Measurements from ENCODE around the gene NODAL. TPM values are rescaled to one million over a fixed set of nuclear protein-coding genes. Genes with fewer than 3 reads are reported as not detected.

NODAL gene
- total and polyA plus RNA-seq, 12 donors, result 0.04 to 0.29 TPM; not detected in 10

DNA sequence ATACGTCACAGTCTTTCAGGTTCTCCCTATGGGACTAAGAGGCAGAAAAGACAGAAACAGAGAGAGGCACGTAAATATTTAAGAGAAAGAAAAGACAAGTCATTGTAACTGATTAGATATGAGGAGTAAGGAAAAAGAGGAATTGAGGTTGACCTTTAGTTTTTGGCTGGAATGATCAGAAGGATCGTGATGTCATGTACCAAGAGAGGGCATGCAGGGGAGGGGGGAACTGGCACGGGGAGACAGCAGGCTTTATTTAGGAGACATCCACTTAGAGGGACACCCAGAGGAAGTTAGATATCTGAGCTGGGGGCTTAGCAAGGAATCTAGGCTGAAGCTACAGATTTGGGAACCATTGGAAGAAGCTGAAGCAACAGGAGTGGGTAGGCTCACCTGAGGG, 49.8 kb downstream of the NODAL start:
- intact Hi-C loops (cut with DNase I), result no loop called here
- Histone ChIP-seq H3K27me3 (no peaks in the 10 kb centered on the region), H3K4me3 (no peak overlapping the region), H3K27ac (no peak overlapping the region), H3K4me1 (peaks cover 0 to 12% (median 6%) of the 10 kb centered on the region in 9 donors), H3K36me3 (no peaks in the 10 kb centered on the region), H3K9me3 (no peaks in the 10 kb centered on the region)
- WGBS, 2 donors, result 16 to 22% methylated on average over 4 of the region's 4 CpGs
- DNase-seq (no peak), ATAC-seq (peak in 4 of 8 donors; percentile 41 to 60 (median 54))
- TF ChIP-seq, protein P1, sequence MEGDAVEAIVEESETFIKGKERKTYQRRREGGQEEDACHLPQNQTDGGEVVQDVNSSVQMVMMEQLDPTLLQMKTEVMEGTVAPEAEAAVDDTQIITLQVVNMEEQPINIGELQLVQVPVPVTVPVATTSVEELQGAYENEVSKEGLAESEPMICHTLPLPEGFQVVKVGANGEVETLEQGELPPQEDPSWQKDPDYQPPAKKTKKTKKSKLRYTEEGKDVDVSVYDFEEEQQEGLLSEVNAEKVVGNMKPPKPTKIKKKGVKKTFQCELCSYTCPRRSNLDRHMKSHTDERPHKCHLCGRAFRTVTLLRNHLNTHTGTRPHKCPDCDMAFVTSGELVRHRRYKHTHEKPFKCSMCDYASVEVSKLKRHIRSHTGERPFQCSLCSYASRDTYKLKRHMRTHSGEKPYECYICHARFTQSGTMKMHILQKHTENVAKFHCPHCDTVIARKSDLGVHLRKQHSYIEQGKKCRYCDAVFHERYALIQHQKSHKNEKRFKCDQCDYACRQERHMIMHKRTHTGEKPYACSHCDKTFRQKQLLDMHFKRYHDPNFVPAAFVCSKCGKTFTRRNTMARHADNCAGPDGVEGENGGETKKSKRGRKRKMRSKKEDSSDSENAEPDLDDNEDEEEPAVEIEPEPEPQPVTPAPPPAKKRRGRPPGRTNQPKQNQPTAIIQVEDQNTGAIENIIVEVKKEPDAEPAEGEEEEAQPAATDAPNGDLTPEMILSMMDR (IDR thresholded peaks at IDR 0.05), result no peak

Other genes with a start within 250 kb of the NODAL start
- gene PPA1, start 208.3 kb downstream of the NODAL start, total RNA-seq, result 100 to 1,000 TPM in 2 of 10 donors, 10 to 100 TPM in 8; 47.1 to 139 (median 69.9) TPM
- gene PPA1, start 208.3 kb downstream of the NODAL start, polyA plus RNA-seq, result 100 to 1,000 TPM in 1 of 2 donors, 10 to 100 TPM in 1; 53.3 to 111 TPM
- gene NPFFR1, start 157.7 kb downstream of the NODAL start, total RNA-seq, result under 1 TPM in 1 of 10 donors, not detected in 9; 0.07 TPM
- gene NPFFR1, start 157.7 kb downstream of the NODAL start, polyA plus RNA-seq, result not detected
- 10 to 100 TPM; 39.9 to 73.8 (median 58.2) TPM for gene LRRC20, start 59.1 kb downstream of the NODAL start, total RNA-seq
- gene LRRC20, start 59.1 kb downstream of the NODAL start, polyA plus RNA-seq, result 10 to 100 TPM; 11.0 to 13.8 TPM
- gene EIF4EBP2, start 37.5 kb downstream of the NODAL start, total RNA-seq, result 100 to 1,000 TPM in 3 of 10 donors, 10 to 100 TPM in 7; 70.1 to 128 (median 81.9) TPM
- gene EIF4EBP2, start 37.5 kb downstream of the NODAL start, polyA plus RNA-seq, result 10 to 100 TPM; 17.3 to 18.6 TPM
- 10 to 100 TPM in 1 of 10 donors, 1 to 10 TPM in 9; 4.8 to 10.3 (median 6.1) TPM for gene PALD1, start 37.1 kb upstream of the NODAL start, total RNA-seq
- gene PALD1, start 37.1 kb upstream of the NODAL start, polyA plus RNA-seq, result 1 to 10 TPM; 4.1 to 5.6 TPM
- gene PRF1, start 161.1 kb upstream of the NODAL start, total RNA-seq, result 10 to 100 TPM in 1 of 10 donors, 1 to 10 TPM in 5, under 1 TPM in 4; 0.33 to 13.8 (median 1.2) TPM
- 1 to 10 TPM in 1 of 2 donors, under 1 TPM in 1; 0.61 to 1.5 TPM for gene PRF1, start 161.1 kb upstream of the NODAL start, polyA plus RNA-seq
- gene ADAMTS14, start 230.8 kb upstream of the NODAL start, total RNA-seq, result 1 to 10 TPM in 3 of 10 donors, under 1 TPM in 7; 0.08 to 1.4 (median 0.59) TPM
- under 1 TPM; 0.13 to 0.66 TPM for gene ADAMTS14, start 230.8 kb upstream of the NODAL start, polyA plus RNA-seq

Data from heart right ventricle (tissue), 16 donors.